H1 (cell line): ENCODE measurements around the gene TRIM6. TPM values are rescaled to one million over a fixed set of nuclear protein-coding genes. Genes with fewer than 3 reads are reported as not detected.

ENCODE experiments used
- CTCF ChIA-PET: fragments of 300-600 bp; sonication (Branson Sonifier 250); formaldehyde crosslinking; loops from one replicate; lab custom pipeline; 2021; ENCODE audit not compliant: partially characterized antibody; lab: Charles Lee
- POLR2A ChIA-PET: fragments of 300-600 bp; sonication (Branson Sonifier 250); formaldehyde crosslinking; loops from one replicate; lab custom pipeline; 2021; ENCODE audit warnings: inconsistent platforms; ENCODE audit not compliant: partially characterized antibody; lab: Charles Lee
- DNase-seq, 2 experiments: peaks; one replicate each; pipeline versions ENCODE4 v3.0.0 to v3.0.0-alpha.2; 2010 to 2022; ENCODE audit warnings: low spot score in 2 of 2, low read depth in 1 of 2, mixed read lengths in 1 of 2
- FAIRE-seq: peaks from 2 replicates; lab custom pipeline; 2011; peaks lifted over from hg19 to GRCh38; lab: Jason Lieb, UNC
- H2AFZ ChIP-seq: 2 replicates; pipeline ENCODE4 v1.8.1; 2012; ENCODE audit warnings: low read length, inconsistent platforms
- H2AK5ac ChIP-seq: 2 replicates; pipeline ENCODE4 v1.6.1; 2013; ENCODE audit warnings: low read depth, low read length
- H2BK120ac ChIP-seq: replicated peaks from 2 replicates; pipeline ENCODE3; 2013; ENCODE audit warnings: low read depth, low read length, inconsistent platforms
- H2BK12ac ChIP-seq: 2 replicates; pipeline ENCODE4 v1.6.1; 2013; ENCODE audit warnings: low read depth, low read length
- H2BK15ac ChIP-seq: 2 replicates; pipeline ENCODE4 v1.6.1; 2013; ENCODE audit warnings: low read length
- H2BK20ac ChIP-seq: 2 replicates; pipeline ENCODE4 v1.6.1; 2013; ENCODE audit warnings: low read length
- H2BK5ac ChIP-seq: 2 replicates; pipeline ENCODE4 v1.6.1; 2013; ENCODE audit warnings: low read depth, low read length
- H3K14ac ChIP-seq: 2 replicates; pipeline ENCODE4 v1.6.1; 2013; ENCODE audit warnings: inconsistent platforms; ENCODE audit not compliant: insufficient read length
- H3K18ac ChIP-seq: 2 replicates; pipeline ENCODE4 v1.6.1; 2013; ENCODE audit warnings: low read length; ENCODE audit errors: extremely low read depth
- H3K23ac ChIP-seq: 2 replicates; pipeline ENCODE4 v1.6.1; 2013; ENCODE audit warnings: inconsistent platforms; ENCODE audit not compliant: insufficient read length
- H3K23me2 ChIP-seq: 2 replicates; pipeline ENCODE4 v1.6.1; 2013; ENCODE audit warnings: low read depth, low read length
- H3K27ac ChIP-seq: 2 replicates; pipeline ENCODE4 v1.6.1; 2011; ENCODE audit warnings: low read depth, low read length, inconsistent platforms
- H3K27me3 ChIP-seq, 4 experiments: replicated peaks in 1 of 4; 1 replicate in 1 of 4; 2 replicates in 3 of 4; pipeline versions ENCODE4 v1.6.1 to v1.8.1; 2011 to 2013; ENCODE audit warnings: low read length in 3 of 4, mild to moderate bottlenecking in 3 of 4, inconsistent platforms in 2 of 4, mixed read lengths in 2 of 4, moderate library complexity in 1 of 4; ENCODE audit not compliant: control insufficient read depth in 3 of 4, insufficient read depth in 3 of 4; ENCODE audit errors: extremely low read depth in 1 of 4
- H3K36me3 ChIP-seq, 4 experiments: 2 replicates each; pipeline versions ENCODE4 v1.6.1 to v1.8.1; 2011 to 2013; ENCODE audit warnings: mild to moderate bottlenecking in 4 of 4, low read length in 3 of 4, moderate library complexity in 2 of 4, control low read depth in 1 of 4, inconsistent platforms in 1 of 4; ENCODE audit not compliant: insufficient read depth in 4 of 4, control insufficient read depth in 2 of 4
- H3K4ac ChIP-seq: replicated peaks from 2 replicates; pipeline ENCODE3; 2013; ENCODE audit warnings: low read length, low read depth, mixed read lengths, inconsistent platforms; ENCODE audit not compliant: insufficient read length
- H3K4me1 ChIP-seq, 4 experiments: replicated peaks in 1 of 4; 1 replicate in 1 of 4; 2 replicates in 3 of 4; pipeline versions ENCODE4 v1.6.1 to v1.8.1; 2011 to 2013; ENCODE audit warnings: low read length in 3 of 4, inconsistent platforms in 2 of 4, mixed read lengths in 1 of 4; ENCODE audit not compliant: insufficient read depth in 4 of 4, control insufficient read depth in 3 of 4
- H3K4me2 ChIP-seq, 2 experiments: 2 replicates each; pipeline versions ENCODE4 v1.6.1 to v1.8.1; 2011 to 2013; ENCODE audit warnings: low read depth in 2 of 2, low read length in 2 of 2, control low read depth in 1 of 2, inconsistent platforms in 1 of 2, mild to moderate bottlenecking in 1 of 2; ENCODE audit not compliant: insufficient read depth in 1 of 2
- H3K4me3 ChIP-seq, 4 experiments: fragments of 200-600, 300-600 bp in 1 of 4; sonication (generic), shearing (Covaris generic), sonication (Bioruptor Twin) in 1 of 4; 2 replicates each; pipeline versions ENCODE4 v1.5.1 to v1.8.1; 2011 to 2016; ENCODE audit warnings: low read length in 4 of 4, low read depth in 3 of 4, control low read depth in 2 of 4, inconsistent platforms in 2 of 4, mild to moderate bottlenecking in 2 of 4, mixed read lengths in 1 of 4, moderate library complexity in 1 of 4; ENCODE audit not compliant: insufficient read depth in 2 of 4; ENCODE audit errors: extremely low read depth in 1 of 4
- H3K56ac ChIP-seq: replicated peaks from 2 replicates; pipeline ENCODE3; 2013; ENCODE audit warnings: low read depth, mild to moderate bottlenecking, mixed read lengths, low read length, inconsistent platforms; ENCODE audit not compliant: insufficient read length
- H3K79me1 ChIP-seq: 2 replicates; pipeline ENCODE4 v1.6.1; 2013; ENCODE audit warnings: low read depth, low read length, control low read depth
- H3K79me2 ChIP-seq, 2 experiments: 2 replicates each; pipeline versions ENCODE4 v1.6.1 to v1.8.1; 2012 to 2013; ENCODE audit warnings: low read length in 2 of 2, mild to moderate bottlenecking in 2 of 2, inconsistent platforms in 1 of 2; ENCODE audit not compliant: insufficient read depth in 2 of 2, control insufficient read depth in 1 of 2
- H3K9ac ChIP-seq, 4 experiments: replicated peaks in 1 of 4; 1 replicate in 1 of 4; 2 replicates in 3 of 4; pipeline versions ENCODE4 v1.6.1 to v1.8.1; 2011 to 2013; ENCODE audit warnings: low read depth in 3 of 4, low read length in 3 of 4, control low read depth in 2 of 4, mild to moderate bottlenecking in 2 of 4, moderate library complexity in 2 of 4, inconsistent platforms in 1 of 4; ENCODE audit errors: extremely low read depth in 1 of 4
- H3K9me3 ChIP-seq, 2 experiments: 2 replicates each; pipeline versions ENCODE4 v1.6.1 to v1.8.1; 2012 to 2013; ENCODE audit warnings: mild to moderate bottlenecking in 2 of 2, moderate library complexity in 2 of 2, control low read depth in 1 of 2, inconsistent platforms in 1 of 2, low read depth in 1 of 2, low read length in 1 of 2, mixed read lengths in 1 of 2; ENCODE audit not compliant: insufficient read depth in 2 of 2
- H4K20me1 ChIP-seq, 2 experiments: replicated peaks in 1 of 2; 2 replicates each; pipeline versions ENCODE3 to v1.8.1; 2011 to 2013; ENCODE audit warnings: inconsistent platforms in 2 of 2, low read length in 2 of 2, mild to moderate bottlenecking in 1 of 2; ENCODE audit not compliant: insufficient read depth in 2 of 2, control insufficient read depth in 1 of 2
- H4K5ac ChIP-seq: 2 replicates; pipeline ENCODE4 v1.6.1; 2013; ENCODE audit warnings: low read length, low read depth, mixed read lengths, inconsistent platforms; ENCODE audit not compliant: insufficient read length
- H4K8ac ChIP-seq: 2 replicates; pipeline ENCODE4 v1.8.0; 2013; ENCODE audit warnings: mild to moderate bottlenecking, moderate library complexity, low read length, inconsistent platforms; ENCODE audit not compliant: insufficient read depth; ENCODE audit errors: extremely low read depth
- H4K91ac ChIP-seq: replicated peaks from 2 replicates; pipeline ENCODE3; 2013; ENCODE audit warnings: low read length, mixed read lengths, inconsistent platforms; ENCODE audit not compliant: insufficient read length
- ASH2L ChIP-seq: fragments of 200-600, 300-600 bp; sonication (generic); IDR thresholded peaks from one replicate; pipeline ENCODE4 v1.7.1; 2017; ENCODE audit warnings: low read length
- HDAC2 ChIP-seq, 2 experiments: fragments of 300-600 bp in 1 of 2; sonication (generic) in 1 of 2; IDR thresholded peaks; 2 replicates each; pipeline ENCODE4 v1.6.1; 2011 to 2012; ENCODE audit warnings: low read depth in 2 of 2, low read length in 2 of 2, mild to moderate bottlenecking in 2 of 2, moderate library complexity in 2 of 2, borderline replicate concordance in 1 of 2, inconsistent platforms in 1 of 2
- TAF1 ChIP-seq: IDR thresholded peaks from 2 replicates; pipeline ENCODE4 v1.6.1; 2011; ENCODE audit warnings: mild to moderate bottlenecking, low read depth, low read length
- polyA plus RNA-seq, 7 experiments: library from polyadenylated mRNA; depleted of rRNA in 3 of 7; stranded (reverse) in 5 of 7; unstranded in 2 of 7; fragments of >200 nt in 5 of 7; fragments of 200-250 nt in 2 of 7; gene quantifications; 1 replicate in 5 of 7; 2 replicates in 1 of 7; 4 replicates in 1 of 7; pipeline versions ENCODE4 v1.2.1 to v1.2.3, GENCODE V29; 2011 to 2013; ENCODE audit warnings: missing spikeins in 2 of 7, mixed read lengths in 2 of 7
- total RNA-seq: library from RNA; stranded (reverse); fragmentation: NEBNext Ultra II Directional; extraction: Animal tissue kit (Norgen Biotek cat#: 25700); gene quantifications from 2 replicates; pipeline ENCODE4 v1.2.1, GENCODE V29; 2021

Gene TRIM6
- total and polyA plus RNA-seq, 2 of the 8 experiments (the other 6 are each of a cell fraction or from before 2014, with no cell fraction given), result 21.6 to 23.3 TPM

DNA sequence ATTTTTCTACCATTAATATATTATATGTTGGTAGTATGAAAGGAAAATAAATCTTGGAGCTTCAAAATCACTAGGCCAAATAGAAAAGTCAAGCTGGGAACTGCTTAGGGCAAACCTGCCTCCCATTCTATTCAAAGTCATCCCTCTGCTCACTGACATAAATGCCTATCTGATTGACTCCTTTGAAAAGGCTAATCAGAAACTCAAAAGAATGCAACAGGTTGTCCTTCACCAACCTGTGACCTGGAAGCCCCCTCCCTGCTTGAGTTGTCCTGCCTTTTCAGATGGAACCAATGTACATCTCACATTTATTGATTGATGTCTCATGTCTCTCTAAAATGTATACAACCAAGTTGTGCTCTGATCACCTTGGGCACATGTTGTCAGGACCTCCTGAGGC, 25.1 kb downstream of the TRIM6 start:
- no peak overlapping the region for H2BK12ac ChIP-seq
- H2AK5ac ChIP-seq, result no peak overlapping the region
- H3K23me2 ChIP-seq, result no peaks in the 10 kb centered on the region
- no peak overlapping the region for H3K9ac ChIP-seq
- no peaks in the 10 kb centered on the region for H3K79me2 ChIP-seq
- H3K18ac ChIP-seq, result no peak overlapping the region
- H2BK120ac ChIP-seq, result no peak overlapping the region
- H2BK5ac ChIP-seq, result no peak overlapping the region
- no peaks in the 10 kb centered on the region for H3K9me3 ChIP-seq
- H3K27me3 ChIP-seq, result no peaks in the 10 kb centered on the region
- H2AFZ ChIP-seq, result no peak overlapping the region
- POLR2A ChIA-PET, result interaction anchor here (1.4 kb wide), 1 partner anchor 24 kb away, joined by 3 read pairs; no protein-coding TSS in a partner anchor
- H3K14ac ChIP-seq, result no peak overlapping the region
- H4K91ac ChIP-seq, result no peak overlapping the region
- H3K23ac ChIP-seq, result no peak overlapping the region
- H3K56ac ChIP-seq, result no peak overlapping the region
- H4K20me1 ChIP-seq, result no peaks in the 10 kb centered on the region
- no peak overlapping the region for H3K4me2 ChIP-seq
- H3K4me1 ChIP-seq, result peaks cover 0 to 17% (median 6%) of the 10 kb centered on the region in 4 experiments; a peak in 4 of 7 replicates
- H2BK20ac ChIP-seq, result no peak overlapping the region
- no peak overlapping the region for H2BK15ac ChIP-seq
- no peak overlapping the region for H4K5ac ChIP-seq
- H3K36me3 ChIP-seq, result no peaks in the 10 kb centered on the region
- no peak overlapping the region for H3K4ac ChIP-seq
- H3K79me1 ChIP-seq, result no peaks in the 10 kb centered on the region; the same call in 1 of the 2 replicates
- H4K8ac ChIP-seq, result no peak overlapping the region
- DNase-seq (no peak), FAIRE-seq (no peak)
- H3K4me3 ChIP-seq, result no peak overlapping the region
- no peak overlapping the region for H3K27ac ChIP-seq
- CTCF ChIA-PET, result interaction anchor here (0.8 to 1.9 kb wide), 3 partner anchors 9 to 21 kb away, joined by 4 to 8 read pairs (median 6); no protein-coding TSS in a partner anchor
- TF ChIP-seq HDAC2 (IDR thresholded peaks at IDR 0.05; ENCODE audit: borderline replicate concordance in 1 of 2, low read depth in 2 of 2, low read length in 2 of 2), result no peak
- TF ChIP-seq TAF1, result no peak
- TF ChIP-seq ASH2L, result no peak
